Astrocyte (in vitro differentiated cells and primary cell): Measurements from ENCODE around the gene GCG. TPM values are rescaled to one million over a fixed set of nuclear protein-coding genes. Genes with fewer than 3 reads are reported as not detected.

Source experiments
- DNase-seq: peaks from one replicate; pipeline ENCODE4 v3.0.0-alpha.2; 2010; ENCODE audit warnings: low read depth
- FAIRE-seq: peaks from 2 replicates; lab custom pipeline; 2011; peaks lifted over from hg19 to GRCh38; lab: Jason Lieb, UNC
- H2AFZ ChIP-seq: 2 replicates; pipeline ENCODE4 v1.6.0; 2012; ENCODE audit warnings: low read depth, low read length, inconsistent platforms
- H3K27ac ChIP-seq: 2 replicates; pipeline ENCODE4 v1.5.1; 2011; ENCODE audit warnings: low read depth, low read length, inconsistent platforms
- H3K27me3 ChIP-seq: 2 replicates; pipeline ENCODE4 v1.6.0; 2011; ENCODE audit warnings: low read length, inconsistent platforms; ENCODE audit not compliant: insufficient read depth
- H3K36me3 ChIP-seq: 2 replicates; pipeline ENCODE4 v1.5.1; 2011; ENCODE audit warnings: low read length, inconsistent platforms; ENCODE audit not compliant: insufficient read depth
- H3K4me1 ChIP-seq: 2 replicates; pipeline ENCODE4 v1.5.1; 2011; ENCODE audit warnings: low read length, inconsistent platforms; ENCODE audit not compliant: insufficient read depth
- H3K4me2 ChIP-seq: 2 replicates; pipeline ENCODE4 v1.6.0; 2012; ENCODE audit warnings: low read length, inconsistent platforms
- H3K4me3 ChIP-seq: 2 replicates; pipeline ENCODE4 v1.5.1; 2011; ENCODE audit warnings: low read depth, mild to moderate bottlenecking, low read length, inconsistent platforms; ENCODE audit not compliant: insufficient read depth
- H3K79me2 ChIP-seq: 2 replicates; pipeline ENCODE4 v1.6.0; 2012; ENCODE audit warnings: mild to moderate bottlenecking, low read length, inconsistent platforms; ENCODE audit not compliant: insufficient read depth
- H3K9ac ChIP-seq: 2 replicates; pipeline ENCODE4 v1.6.0; 2012; ENCODE audit warnings: mild to moderate bottlenecking, low read length, inconsistent platforms
- H3K9me3 ChIP-seq: 2 replicates; pipeline ENCODE4 v1.5.1; 2012; ENCODE audit warnings: low read depth, mild to moderate bottlenecking, low read length, inconsistent platforms; ENCODE audit not compliant: insufficient read depth
- H4K20me1 ChIP-seq: 2 replicates; pipeline ENCODE4 v1.6.0; 2012; ENCODE audit warnings: low read length, inconsistent platforms; ENCODE audit not compliant: insufficient read depth
- H3K27ac Mint-ChIP-seq: one replicate; pipeline ENCODE4 v1.8.0; 2021; ENCODE audit warnings: mild to moderate bottlenecking, mixed read lengths; ENCODE audit not compliant: unreplicated experiment
- H3K27me3 Mint-ChIP-seq: one replicate; pipeline ENCODE4 v1.8.0; 2021; ENCODE audit warnings: low read depth, mixed read lengths; ENCODE audit not compliant: unreplicated experiment
- H3K36me3 Mint-ChIP-seq: one replicate; pipeline ENCODE4 v1.8.0; 2021; ENCODE audit warnings: low read depth, mixed read lengths; ENCODE audit not compliant: unreplicated experiment
- H3K4me1 Mint-ChIP-seq: one replicate; pipeline ENCODE4 v1.8.0; 2021; ENCODE audit warnings: low read depth, mixed read lengths; ENCODE audit not compliant: unreplicated experiment
- H3K4me3 Mint-ChIP-seq: one replicate; pipeline ENCODE4 v1.8.0; 2021; ENCODE audit warnings: mild to moderate bottlenecking, moderate library complexity, mixed read lengths; ENCODE audit not compliant: unreplicated experiment
- H3K9me3 Mint-ChIP-seq: one replicate; pipeline ENCODE4 v1.8.0; 2021; ENCODE audit warnings: mild to moderate bottlenecking, mixed read lengths; ENCODE audit not compliant: unreplicated experiment
- CTCF ChIP-seq: IDR thresholded peaks from 2 replicates; pipeline ENCODE4 v1.5.1; 2011; ENCODE audit warnings: low read depth, mild to moderate bottlenecking, inconsistent platforms, low read length, moderate library complexity; ENCODE audit not compliant: insufficient read depth
- EZH2 ChIP-seq: IDR thresholded peaks from 2 replicates; pipeline ENCODE4 v1.6.1; 2012; ENCODE audit warnings: mild to moderate bottlenecking, low read length, inconsistent platforms; ENCODE audit not compliant: insufficient read depth
- total RNA-seq: library from RNA; stranded (reverse); gene quantifications from 2 replicates; pipeline ENCODE4 v1.2.1, GENCODE V29; 2021

Gene GCG
- total RNA-seq, 1 donor from 2014 or later = not detected

GRCh38 chr2:162118166-162119031, 33.6 kb downstream of the GCG start:
- Histone ChIP-seq H3K9ac (no peak overlapping the region), H3K4me3 (no peak overlapping the region), H3K4me2 (peak overlapping the region; percentile 34), H3K9me3 (no peaks in the 10 kb centered on the region), H3K36me3 (no peaks in the 10 kb centered on the region), H3K27ac (no peak overlapping the region), H3K4me1 (peaks cover 10% of the 10 kb centered on the region), H3K79me2 (no peaks in the 10 kb centered on the region), H3K27me3 (no peaks in the 10 kb centered on the region), H2AFZ (no peak overlapping the region), H4K20me1 (no peaks in the 10 kb centered on the region)
- FAIRE-seq (no peak), DNase-seq (peak; percentile 82)
- Mint-ChIP-seq H3K36me3 (no peaks in the 10 kb centered on the region), H3K27ac (no peak overlapping the region), H3K9me3 (peaks cover 5% of the 10 kb centered on the region), H3K4me1 (peaks cover 5% of the 10 kb centered on the region), H3K27me3 (no peaks in the 10 kb centered on the region), H3K4me3 (no peak overlapping the region)
- TF ChIP-seq CTCF (no peak), EZH2 (no peak)

GRCh38 chr2:162116352-162116751, 35.7 kb downstream of the GCG start:
- H3K9ac ChIP-seq = no peak overlapping the region
- no peak for TF ChIP-seq EZH2
- no peak for TF ChIP-seq CTCF
- H3K4me3 ChIP-seq = no peak overlapping the region
- peaks cover 13% of the 10 kb centered on the region for H3K4me1 ChIP-seq
- Mint-ChIP-seq H3K27me3 (no peaks in the 10 kb centered on the region), H3K4me3 (no peak overlapping the region), H3K36me3 (no peaks in the 10 kb centered on the region), H3K9me3 (peaks cover 5% of the 10 kb centered on the region), H3K27ac (no peak overlapping the region), H3K4me1 (peaks cover 12% of the 10 kb centered on the region)
- DNase-seq (no peak), FAIRE-seq (no peak)
- no peaks in the 10 kb centered on the region for H3K36me3 ChIP-seq
- no peaks in the 10 kb centered on the region for H3K79me2 ChIP-seq
- no peak overlapping the region for H3K27ac ChIP-seq
- no peaks in the 10 kb centered on the region for H3K27me3 ChIP-seq
- H3K4me2 ChIP-seq = no peak overlapping the region
- no peaks in the 10 kb centered on the region for H4K20me1 ChIP-seq
- H2AFZ ChIP-seq = no peak overlapping the region
- H3K9me3 ChIP-seq = no peaks in the 10 kb centered on the region

GRCh38 chr2:162115076-162115475, 37.0 kb downstream of the GCG start:
- DNase-seq (no peak), FAIRE-seq (no peak)
- Mint-ChIP-seq H3K4me3 (no peak overlapping the region), H3K27me3 (no peaks in the 10 kb centered on the region), H3K9me3 (peaks cover 5% of the 10 kb centered on the region), H3K27ac (peak overlapping the region; percentile 18), H3K36me3 (no peaks in the 10 kb centered on the region), H3K4me1 (peaks cover 12% of the 10 kb centered on the region)
- Histone ChIP-seq H3K27me3 (no peaks in the 10 kb centered on the region), H3K4me3 (no peak overlapping the region), H2AFZ (no peak overlapping the region), H4K20me1 (no peaks in the 10 kb centered on the region), H3K4me2 (no peak overlapping the region), H3K9ac (no peak overlapping the region), H3K36me3 (no peaks in the 10 kb centered on the region), H3K27ac (no peak overlapping the region), H3K9me3 (no peaks in the 10 kb centered on the region), H3K4me1 (peaks cover 13% of the 10 kb centered on the region), H3K79me2 (no peaks in the 10 kb centered on the region)
- TF ChIP-seq CTCF = no peak
- TF ChIP-seq EZH2 = no peak
